Measurements from ENCODE around the gene CDK14.

DNA sequence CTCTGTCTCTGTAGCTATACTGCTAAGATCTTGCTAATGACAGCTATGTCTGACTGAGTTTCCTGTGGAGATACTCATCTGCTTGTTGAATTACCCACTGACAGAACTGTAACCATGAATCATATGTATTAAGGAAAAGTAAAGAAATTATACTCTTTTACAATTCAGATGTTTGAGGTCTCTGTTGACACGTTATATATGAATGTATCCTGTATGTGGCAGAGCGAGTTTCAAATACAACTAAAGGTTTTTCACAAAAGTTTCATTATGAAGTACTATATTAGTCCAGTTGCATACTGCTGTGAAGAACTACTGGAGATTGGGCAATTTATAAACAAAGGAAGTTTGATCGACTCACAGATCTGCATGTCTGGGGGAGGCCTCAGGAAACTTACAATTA is 232.5 kb downstream of the CDK14 start:
- TF ChIP-seq, protein P1, sequence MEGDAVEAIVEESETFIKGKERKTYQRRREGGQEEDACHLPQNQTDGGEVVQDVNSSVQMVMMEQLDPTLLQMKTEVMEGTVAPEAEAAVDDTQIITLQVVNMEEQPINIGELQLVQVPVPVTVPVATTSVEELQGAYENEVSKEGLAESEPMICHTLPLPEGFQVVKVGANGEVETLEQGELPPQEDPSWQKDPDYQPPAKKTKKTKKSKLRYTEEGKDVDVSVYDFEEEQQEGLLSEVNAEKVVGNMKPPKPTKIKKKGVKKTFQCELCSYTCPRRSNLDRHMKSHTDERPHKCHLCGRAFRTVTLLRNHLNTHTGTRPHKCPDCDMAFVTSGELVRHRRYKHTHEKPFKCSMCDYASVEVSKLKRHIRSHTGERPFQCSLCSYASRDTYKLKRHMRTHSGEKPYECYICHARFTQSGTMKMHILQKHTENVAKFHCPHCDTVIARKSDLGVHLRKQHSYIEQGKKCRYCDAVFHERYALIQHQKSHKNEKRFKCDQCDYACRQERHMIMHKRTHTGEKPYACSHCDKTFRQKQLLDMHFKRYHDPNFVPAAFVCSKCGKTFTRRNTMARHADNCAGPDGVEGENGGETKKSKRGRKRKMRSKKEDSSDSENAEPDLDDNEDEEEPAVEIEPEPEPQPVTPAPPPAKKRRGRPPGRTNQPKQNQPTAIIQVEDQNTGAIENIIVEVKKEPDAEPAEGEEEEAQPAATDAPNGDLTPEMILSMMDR (IDR thresholded peaks at IDR 0.05; ENCODE audit: low read length): no peak
- no peak for TF ChIP-seq EZH2phosphoT487 (IDR thresholded peaks at IDR 0.05; ENCODE audit: low read length)
